ENCODE data around the gene ICA1. TPM values are rescaled to one million over a fixed set of nuclear protein-coding genes. Genes with fewer than 3 reads are reported as not detected.

The ICA1 gene
- total RNA-seq, 1 experiment from 2014 or later = not detected

GRCh38 chr7:8228766-8229674 is 32.9 kb downstream of the ICA1 start:
- Histone ChIP-seq H3K4me3 (ENCODE audit: low read depth, low read length, poor library complexity, severe bottlenecking) (no peak overlapping the region), H3K27ac (ENCODE audit: low read depth, low read length, poor library complexity, severe bottlenecking) (no peak overlapping the region), H3K4me1 (ENCODE audit: insufficient read depth, low read length, poor library complexity, severe bottlenecking) (no peaks in the 10 kb centered on the region), H3K9me3 (ENCODE audit: low read depth, low read length, poor library complexity, severe bottlenecking) (no peaks in the 10 kb centered on the region), H3K27me3 (replicated peaks; ENCODE audit: insufficient read depth, low read depth, low read length, poor library complexity) (peaks cover 42% of the 10 kb centered on the region), H3K36me3 (ENCODE audit: insufficient read depth, low read length, poor library complexity, severe bottlenecking) (no peaks in the 10 kb centered on the region)
- TF ChIP-seq EZH2 (IDR thresholded peaks at IDR 0.05; ENCODE audit: borderline replicate concordance, low read depth, low read length, poor library complexity, severe bottlenecking) (no peak), CTCF (conservative IDR thresholded peaks at IDR 0.05; ENCODE audit: low read depth, low read length) (no peak)
- ChIA-PET POLR2A (ENCODE audit: low non-redundant PET) (no interaction called here), CTCF (no interaction called here)
- intact Hi-C loops (cut with micrococcal nuclease; ENCODE audit: unreplicated experiment) = loop anchor here (5.0 kb wide), 1 partner anchor 63 kb away; no protein-coding TSS in a partner anchor
- no TSS peak for BruUV-seq (replicated peaks)
- no peak for DNase-seq (ENCODE audit: low spot score)

- intact Hi-C loops (cut with micrococcal nuclease; ENCODE audit: unreplicated experiment) = loop anchor here (5.0 kb wide), 1 partner anchor 64 kb away; no protein-coding TSS in a partner anchor
- Histone ChIP-seq H3K4me3 (ENCODE audit: low read depth, low read length, poor library complexity, severe bottlenecking) (no peak overlapping the region), H3K27ac (ENCODE audit: low read depth, low read length, poor library complexity, severe bottlenecking) (no peak overlapping the region), H3K4me1 (ENCODE audit: insufficient read depth, low read length, poor library complexity, severe bottlenecking) (no peaks in the 10 kb centered on the region), H3K27me3 (replicated peaks; ENCODE audit: insufficient read depth, low read depth, low read length, poor library complexity) (peaks cover 47% of the 10 kb centered on the region), H3K36me3 (ENCODE audit: insufficient read depth, low read length, poor library complexity, severe bottlenecking) (no peaks in the 10 kb centered on the region), H3K9me3 (ENCODE audit: low read depth, low read length, poor library complexity, severe bottlenecking) (no peaks in the 10 kb centered on the region)
- POLR2A ChIA-PET (ENCODE audit: low non-redundant PET) = no interaction called here
- CTCF ChIA-PET = interaction anchor here (0.6 kb wide), 1 partner anchor 541 kb away, joined by 6 read pairs; no protein-coding TSS in a partner anchor
- DNase-seq (ENCODE audit: low spot score) = no peak
- TF ChIP-seq EZH2 (IDR thresholded peaks at IDR 0.05; ENCODE audit: borderline replicate concordance, low read depth, low read length, poor library complexity, severe bottlenecking) = no peak
- no peak for TF ChIP-seq CTCF (conservative IDR thresholded peaks at IDR 0.05; ENCODE audit: low read depth, low read length)
- BruUV-seq (replicated peaks) = no TSS peak
Measured at GRCh38 chr7:8228068-8228467, 33.9 kb downstream of the ICA1 start.

- POLR2A ChIA-PET (ENCODE audit: low non-redundant PET) = no interaction called here
- no peak overlapping the region for H3K4me3 ChIP-seq (ENCODE audit: low read depth, low read length, poor library complexity, severe bottlenecking)
Measured at GRCh38 chr7:8227261-8227660, 34.7 kb downstream of the ICA1 start.

More at GRCh38 chr7:8227261-8227660, 34.7 kb downstream of the ICA1 start:
- peaks cover 47% of the 10 kb centered on the region for H3K27me3 ChIP-seq (replicated peaks; ENCODE audit: insufficient read depth, low read depth, low read length, poor library complexity)
- H3K9me3 ChIP-seq (ENCODE audit: low read depth, low read length, poor library complexity, severe bottlenecking) = no peaks in the 10 kb centered on the region
- H3K4me1 ChIP-seq (ENCODE audit: insufficient read depth, low read length, poor library complexity, severe bottlenecking) = no peaks in the 10 kb centered on the region
- intact Hi-C loops (cut with micrococcal nuclease; ENCODE audit: unreplicated experiment) = loop anchor here (5.0 kb wide), 1 partner anchor 65 kb away; no protein-coding TSS in a partner anchor
- BruUV-seq (replicated peaks) = no TSS peak
- no peak overlapping the region for H3K27ac ChIP-seq (ENCODE audit: low read depth, low read length, poor library complexity, severe bottlenecking)
- CTCF ChIA-PET = interaction anchor here (0.6 kb wide), 1 partner anchor 540 kb away, joined by 6 read pairs; no protein-coding TSS in a partner anchor
- no peak for DNase-seq (ENCODE audit: low spot score)
- H3K36me3 ChIP-seq (ENCODE audit: insufficient read depth, low read length, poor library complexity, severe bottlenecking) = no peaks in the 10 kb centered on the region
- TF ChIP-seq EZH2 (IDR thresholded peaks at IDR 0.05; ENCODE audit: borderline replicate concordance, low read depth, low read length, poor library complexity, severe bottlenecking) = no peak
- no peak for TF ChIP-seq CTCF (conservative IDR thresholded peaks at IDR 0.05; ENCODE audit: low read depth, low read length)

Data from A673 (cell line).